HL-60 (cell line): ENCODE results near the gene C9orf50.

Experiments
- GABPA ChIP-seq: IDR thresholded peaks from 2 replicates; pipeline ENCODE4 v1.6.1; 2012; ENCODE audit warnings: low read depth
- POLR2AphosphoS5 ChIP-seq: IDR thresholded peaks from 2 replicates; pipeline ENCODE4 v1.6.1; 2012; ENCODE audit warnings: low read depth
- SPI1 ChIP-seq: IDR thresholded peaks from 2 replicates; pipeline ENCODE4 v1.6.1; 2012; ENCODE audit warnings: low read depth, mild to moderate bottlenecking, borderline replicate concordance
- TF ChIP-seq, protein P1 (sequence below): IDR thresholded peaks from one replicate; pipeline ENCODE4 v1.5.1; 2011; ENCODE audit warnings: low read length, control low read depth, inconsistent platforms; ENCODE audit not compliant: insufficient read depth
- TF ChIP-seq, protein P2 (sequence below): IDR thresholded peaks from 2 replicates; pipeline ENCODE4 v1.6.1; 2012; ENCODE audit warnings: low read depth; ENCODE audit not compliant: insufficient replicate concordance

- TF ChIP-seq, protein P1, sequence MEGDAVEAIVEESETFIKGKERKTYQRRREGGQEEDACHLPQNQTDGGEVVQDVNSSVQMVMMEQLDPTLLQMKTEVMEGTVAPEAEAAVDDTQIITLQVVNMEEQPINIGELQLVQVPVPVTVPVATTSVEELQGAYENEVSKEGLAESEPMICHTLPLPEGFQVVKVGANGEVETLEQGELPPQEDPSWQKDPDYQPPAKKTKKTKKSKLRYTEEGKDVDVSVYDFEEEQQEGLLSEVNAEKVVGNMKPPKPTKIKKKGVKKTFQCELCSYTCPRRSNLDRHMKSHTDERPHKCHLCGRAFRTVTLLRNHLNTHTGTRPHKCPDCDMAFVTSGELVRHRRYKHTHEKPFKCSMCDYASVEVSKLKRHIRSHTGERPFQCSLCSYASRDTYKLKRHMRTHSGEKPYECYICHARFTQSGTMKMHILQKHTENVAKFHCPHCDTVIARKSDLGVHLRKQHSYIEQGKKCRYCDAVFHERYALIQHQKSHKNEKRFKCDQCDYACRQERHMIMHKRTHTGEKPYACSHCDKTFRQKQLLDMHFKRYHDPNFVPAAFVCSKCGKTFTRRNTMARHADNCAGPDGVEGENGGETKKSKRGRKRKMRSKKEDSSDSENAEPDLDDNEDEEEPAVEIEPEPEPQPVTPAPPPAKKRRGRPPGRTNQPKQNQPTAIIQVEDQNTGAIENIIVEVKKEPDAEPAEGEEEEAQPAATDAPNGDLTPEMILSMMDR: no peak
- TF ChIP-seq POLR2AphosphoS5 (no peak), SPI1 (no peak), GABPA (no peak)
- TF ChIP-seq, protein P2, sequence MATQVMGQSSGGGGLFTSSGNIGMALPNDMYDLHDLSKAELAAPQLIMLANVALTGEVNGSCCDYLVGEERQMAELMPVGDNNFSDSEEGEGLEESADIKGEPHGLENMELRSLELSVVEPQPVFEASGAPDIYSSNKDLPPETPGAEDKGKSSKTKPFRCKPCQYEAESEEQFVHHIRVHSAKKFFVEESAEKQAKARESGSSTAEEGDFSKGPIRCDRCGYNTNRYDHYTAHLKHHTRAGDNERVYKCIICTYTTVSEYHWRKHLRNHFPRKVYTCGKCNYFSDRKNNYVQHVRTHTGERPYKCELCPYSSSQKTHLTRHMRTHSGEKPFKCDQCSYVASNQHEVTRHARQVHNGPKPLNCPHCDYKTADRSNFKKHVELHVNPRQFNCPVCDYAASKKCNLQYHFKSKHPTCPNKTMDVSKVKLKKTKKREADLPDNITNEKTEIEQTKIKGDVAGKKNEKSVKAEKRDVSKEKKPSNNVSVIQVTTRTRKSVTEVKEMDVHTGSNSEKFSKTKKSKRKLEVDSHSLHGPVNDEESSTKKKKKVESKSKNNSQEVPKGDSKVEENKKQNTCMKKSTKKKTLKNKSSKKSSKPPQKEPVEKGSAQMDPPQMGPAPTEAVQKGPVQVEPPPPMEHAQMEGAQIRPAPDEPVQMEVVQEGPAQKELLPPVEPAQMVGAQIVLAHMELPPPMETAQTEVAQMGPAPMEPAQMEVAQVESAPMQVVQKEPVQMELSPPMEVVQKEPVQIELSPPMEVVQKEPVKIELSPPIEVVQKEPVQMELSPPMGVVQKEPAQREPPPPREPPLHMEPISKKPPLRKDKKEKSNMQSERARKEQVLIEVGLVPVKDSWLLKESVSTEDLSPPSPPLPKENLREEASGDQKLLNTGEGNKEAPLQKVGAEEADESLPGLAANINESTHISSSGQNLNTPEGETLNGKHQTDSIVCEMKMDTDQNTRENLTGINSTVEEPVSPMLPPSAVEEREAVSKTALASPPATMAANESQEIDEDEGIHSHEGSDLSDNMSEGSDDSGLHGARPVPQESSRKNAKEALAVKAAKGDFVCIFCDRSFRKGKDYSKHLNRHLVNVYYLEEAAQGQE: no peak
Measured at GRCh38 chr9:129639756-129640085, 18.8 kb upstream of the C9orf50 start.
